Loucy (cell line): Measurements from ENCODE around the gene ADCY4.

Experiments
- H2AFZ ChIP-seq: fragments of 200-600 bp; sonication (generic); 2 replicates; pipeline ENCODE4 v1.6.0; 2016; ENCODE audit warnings: antibody characterized with exemption, mild to moderate bottlenecking, low read length, moderate library complexity
- H3F3A ChIP-seq: fragments of 200-600 bp; 2 replicates; pipeline ENCODE4 v1.6.0; 2016; ENCODE audit warnings: antibody characterized with exemption, low read depth, mild to moderate bottlenecking
- H3K27me3 ChIP-seq: fragments of 200-600 bp; sonication (generic); 2 replicates; pipeline ENCODE4 v1.6.1; 2014; ENCODE audit warnings: low read length, mild to moderate bottlenecking; ENCODE audit not compliant: insufficient read depth, poor library complexity, severe bottlenecking
- H3K36me3 ChIP-seq: fragments of 200-600 bp; sonication (generic); 2 replicates; pipeline ENCODE4 v1.6.1; 2016; ENCODE audit warnings: low read length; ENCODE audit not compliant: insufficient read depth
- H3K4me1 ChIP-seq: fragments of 200-600 bp; sonication (generic); 2 replicates; pipeline ENCODE4 v1.5.1; 2014; ENCODE audit warnings: low read length, mild to moderate bottlenecking; ENCODE audit not compliant: insufficient read depth, poor library complexity, severe bottlenecking
- H3K4me2 ChIP-seq: fragments of 200-600 bp; sonication (generic); 2 replicates; pipeline ENCODE4 v1.6.0; 2014; ENCODE audit warnings: antibody characterized with exemption, low read length, low read depth, mild to moderate bottlenecking; ENCODE audit not compliant: poor library complexity, severe bottlenecking
- H3K4me3 ChIP-seq: fragments of 200-600 bp; sonication (generic); 2 replicates; pipeline ENCODE4 v1.5.1; 2014; ENCODE audit warnings: low read length, mild to moderate bottlenecking, mixed read lengths; ENCODE audit not compliant: poor library complexity, severe bottlenecking
- H3K79me2 ChIP-seq: fragments of 200-600 bp; sonication (generic); 2 replicates; pipeline ENCODE4 v1.6.1; 2014; ENCODE audit warnings: low read length; ENCODE audit not compliant: insufficient read depth
- H3K9ac ChIP-seq: fragments of 200-600 bp; sonication (generic); 2 replicates; pipeline ENCODE4 v1.6.0; 2014; ENCODE audit warnings: mild to moderate bottlenecking, low read depth, low read length, moderate library complexity; ENCODE audit not compliant: poor library complexity, severe bottlenecking
- H3K9me2 ChIP-seq: fragments of 200-600 bp; sonication (generic); replicated peaks from 2 replicates; pipeline ENCODE4 v1.6.1; 2016; ENCODE audit warnings: low read depth, low read length, mixed read lengths
- H3K9me3 ChIP-seq: fragments of 200-600 bp; sonication (generic); 2 replicates; pipeline ENCODE4 v1.6.1; 2014; ENCODE audit warnings: mild to moderate bottlenecking, antibody characterized with exemption, low read length, low read depth; ENCODE audit not compliant: insufficient read depth
- H4K20me1 ChIP-seq: fragments of 200-600 bp; sonication (generic); 2 replicates; pipeline ENCODE4 v1.6.0; 2014; ENCODE audit warnings: antibody characterized with exemption, low read length, mild to moderate bottlenecking; ENCODE audit not compliant: insufficient read depth, poor library complexity, severe bottlenecking
- EZH2phosphoT487 ChIP-seq: fragments of 200-600 bp; IDR thresholded peaks from 2 replicates; pipeline ENCODE4 v1.6.1; 2018; ENCODE audit warnings: antibody characterized with exemption, mild to moderate bottlenecking, moderate library complexity, borderline replicate concordance
- TF ChIP-seq, protein P1 (sequence below): fragments of 200-600 bp; sonication (generic); conservative IDR thresholded peaks from 2 replicates; pipeline ENCODE4 v1.5.1; 2014; ENCODE audit warnings: mild to moderate bottlenecking, antibody characterized with exemption, low read length

The ADCY4 gene

DNA sequence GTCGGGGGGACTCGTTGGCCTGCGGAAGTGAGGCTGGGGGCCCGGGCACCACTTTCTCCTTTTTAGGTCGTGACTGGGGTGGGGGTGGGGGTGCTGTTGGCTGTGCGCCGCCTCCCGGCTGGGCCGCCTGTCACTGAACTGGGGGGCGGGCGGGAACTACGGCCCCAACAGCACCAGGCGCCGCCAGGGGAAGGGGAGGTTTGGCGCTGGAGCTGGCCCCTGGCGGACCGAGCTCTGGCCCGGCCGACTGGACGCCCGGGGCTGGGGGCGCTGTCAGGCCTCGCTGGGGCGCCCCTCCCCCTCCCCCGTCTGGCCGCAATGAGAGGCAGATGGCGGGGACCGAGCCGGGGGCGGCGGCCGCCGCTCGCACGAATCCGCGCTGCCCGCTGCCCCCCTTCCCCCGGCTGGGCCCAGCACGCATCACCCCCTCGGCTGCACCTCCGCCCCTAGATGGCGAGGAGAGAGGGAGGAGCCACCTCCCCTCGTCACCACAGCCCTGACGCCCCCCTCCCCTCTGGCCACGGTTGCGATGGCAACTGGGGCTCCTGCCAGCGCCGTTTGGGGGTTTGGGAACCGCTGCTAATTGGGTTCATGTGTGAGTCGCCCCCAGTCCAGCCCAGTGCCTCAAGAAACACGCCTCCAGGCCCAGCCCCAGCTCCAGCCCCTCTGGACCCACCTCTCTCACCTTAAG is 33.8 kb upstream of the ADCY4 start:
- Histone ChIP-seq H3K27me3 (no peaks in the 10 kb centered on the region), H3K4me3 (peak overlapping the region; percentile 100), H3K9me3 (no peaks in the 10 kb centered on the region), H4K20me1 (peaks cover 5% of the 10 kb centered on the region), H3K9me2 (no peaks in the 10 kb centered on the region), H2AFZ (no peak overlapping the region), H3K79me2 (peaks cover 27% of the 10 kb centered on the region), H3F3A (no peaks in the 10 kb centered on the region; the same call in 1 of the 2 replicates), H3K4me2 (peak overlapping the region; percentile 97), H3K9ac (peak overlapping the region; percentile 100), H3K4me1 (peaks cover 37% of the 10 kb centered on the region), H3K36me3 (peaks cover 5% of the 10 kb centered on the region; the same call in 1 of the 2 replicates)
- TF ChIP-seq, protein P1, sequence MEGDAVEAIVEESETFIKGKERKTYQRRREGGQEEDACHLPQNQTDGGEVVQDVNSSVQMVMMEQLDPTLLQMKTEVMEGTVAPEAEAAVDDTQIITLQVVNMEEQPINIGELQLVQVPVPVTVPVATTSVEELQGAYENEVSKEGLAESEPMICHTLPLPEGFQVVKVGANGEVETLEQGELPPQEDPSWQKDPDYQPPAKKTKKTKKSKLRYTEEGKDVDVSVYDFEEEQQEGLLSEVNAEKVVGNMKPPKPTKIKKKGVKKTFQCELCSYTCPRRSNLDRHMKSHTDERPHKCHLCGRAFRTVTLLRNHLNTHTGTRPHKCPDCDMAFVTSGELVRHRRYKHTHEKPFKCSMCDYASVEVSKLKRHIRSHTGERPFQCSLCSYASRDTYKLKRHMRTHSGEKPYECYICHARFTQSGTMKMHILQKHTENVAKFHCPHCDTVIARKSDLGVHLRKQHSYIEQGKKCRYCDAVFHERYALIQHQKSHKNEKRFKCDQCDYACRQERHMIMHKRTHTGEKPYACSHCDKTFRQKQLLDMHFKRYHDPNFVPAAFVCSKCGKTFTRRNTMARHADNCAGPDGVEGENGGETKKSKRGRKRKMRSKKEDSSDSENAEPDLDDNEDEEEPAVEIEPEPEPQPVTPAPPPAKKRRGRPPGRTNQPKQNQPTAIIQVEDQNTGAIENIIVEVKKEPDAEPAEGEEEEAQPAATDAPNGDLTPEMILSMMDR, result no peak
- TF ChIP-seq EZH2phosphoT487, result no peak

DNA sequence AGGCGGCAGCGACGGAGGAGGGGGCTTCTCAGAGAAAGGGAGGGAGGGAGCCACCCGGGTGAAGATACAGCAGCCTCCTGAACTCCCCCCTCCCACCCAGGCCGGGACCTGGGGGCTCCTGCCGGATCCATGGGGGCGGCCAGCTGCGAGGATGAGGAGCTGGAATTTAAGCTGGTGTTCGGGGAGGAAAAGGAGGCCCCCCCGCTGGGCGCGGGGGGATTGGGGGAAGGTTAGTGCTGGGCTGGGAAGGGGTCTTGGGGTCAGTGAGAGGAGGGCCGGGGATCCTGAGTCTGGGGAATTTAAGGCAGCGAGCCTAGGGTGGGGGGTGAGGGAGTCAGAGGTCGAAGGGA is 33.3 kb upstream of the ADCY4 start:
- Histone ChIP-seq H3K9me2 (no peaks in the 10 kb centered on the region), H4K20me1 (peaks cover 5% of the 10 kb centered on the region), H3K4me3 (peak overlapping the region; percentile 100), H3K27me3 (no peaks in the 10 kb centered on the region), H3K79me2 (peaks cover 27% of the 10 kb centered on the region), H2AFZ (0 out of 2 replicates have a peak overlapping the region, but pooled peaks have one; percentile 42), H3K9ac (peak overlapping the region; percentile 100), H3K4me2 (peak overlapping the region; percentile 97), H3K4me1 (peaks cover 37% of the 10 kb centered on the region), H3K9me3 (no peaks in the 10 kb centered on the region), H3K36me3 (peaks cover 5% of the 10 kb centered on the region; the same call in 1 of the 2 replicates), H3F3A (no peaks in the 10 kb centered on the region; the same call in 1 of the 2 replicates)
- no peak for TF ChIP-seq EZH2phosphoT487
- TF ChIP-seq, protein P1, result no peak

DNA sequence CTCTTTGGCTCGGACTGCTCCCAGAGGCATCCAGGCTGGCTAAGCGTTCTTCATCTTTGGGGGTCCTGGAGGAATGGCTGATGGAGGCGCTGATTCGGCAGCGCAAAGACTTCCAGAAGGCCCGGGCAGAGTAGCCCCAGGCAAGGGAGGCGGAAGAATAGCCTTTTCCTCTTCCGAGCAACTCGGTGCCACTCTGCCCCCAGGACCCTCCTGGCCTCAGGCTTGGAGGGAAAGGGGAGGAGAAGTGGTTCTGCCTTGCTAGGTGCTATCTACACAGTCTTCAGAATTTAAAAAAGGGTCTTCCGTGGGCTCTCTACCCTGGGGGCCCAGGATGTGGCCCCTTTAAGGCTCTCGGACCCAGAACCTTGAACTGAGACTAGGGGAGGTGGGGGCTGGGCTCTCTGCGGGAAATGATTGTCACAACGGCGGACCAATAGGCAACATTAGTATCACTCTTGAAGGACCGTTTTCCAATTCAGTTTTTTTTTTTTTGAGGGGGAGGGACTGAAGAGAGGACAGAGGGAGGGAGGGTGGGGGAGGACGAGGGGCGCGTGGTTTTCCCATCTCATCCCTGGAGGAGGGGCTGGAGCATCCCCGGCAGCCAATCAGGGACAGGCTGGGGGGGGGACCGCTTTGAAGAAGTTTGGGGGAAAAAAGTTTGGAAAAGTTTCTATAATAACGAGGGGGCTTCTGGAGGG is 32.8 kb upstream of the ADCY4 start, which contains the start of gene NFATC4:
Gene NFATC4 (plus strand): TSS at position 671 of the 698 bp plus-strand sequence. CDS start 157 bp downstream, outside the sequence.
- H2AFZ ChIP-seq, result peak within 1 kb of the TSS; percentile 70
- peaks cover 5% of the 10 kb centered on the region for H4K20me1 ChIP-seq
- peaks cover 27% of the 10 kb centered on the region for H3K79me2 ChIP-seq

More for the DNA sequence above, 32.8 kb upstream of the ADCY4 start, which contains the start of gene NFATC4:
- Histone ChIP-seq H3K27me3 (no peaks in the 10 kb centered on the region), H3K4me1 (peaks cover 37% of the 10 kb centered on the region), H3K4me2 (peak within 1 kb of the TSS; percentile 100), H3F3A (no peaks in the 10 kb centered on the region; the same call in 1 of the 2 replicates), H3K9me3 (no peaks in the 10 kb centered on the region), H3K36me3 (peaks cover 4% of the 10 kb centered on the region; the same call in 1 of the 2 replicates), H3K4me3 (peak within 1 kb of the TSS; percentile 100), H3K9me2 (no peaks in the 10 kb centered on the region), H3K9ac (peak within 1 kb of the TSS; percentile 100)
- no peak for TF ChIP-seq EZH2phosphoT487
- TF ChIP-seq, protein P1, result no peak
